Hepatocyte (in vitro differentiated cells): ENCODE results near the gene FBXO41.

Experiments used
- CTCF ChIP-seq: fragments of 200-600 bp; sonication (generic); IDR thresholded peaks from 2 replicates; pipeline ENCODE4 v1.5.1; 2016; ENCODE audit warnings: antibody characterized with exemption, mild to moderate bottlenecking; ENCODE audit not compliant: poor library complexity
- EZH2phosphoT487 ChIP-seq: fragments of 200-600 bp; sonication (generic); IDR thresholded peaks from one replicate; pipeline ENCODE4 v1.6.1; 2018; ENCODE audit warnings: antibody characterized with exemption, mild to moderate bottlenecking, low read depth, moderate library complexity; ENCODE audit not compliant: unreplicated experiment, severe bottlenecking

- TF ChIP-seq CTCF (no peak), EZH2phosphoT487 (no peak)
Observed at GRCh38 chr2:73259704-73260337, 24.5 kb downstream of the FBXO41 start.
